NCI-H1092 treated with DMSO at 0.1 percent for 48 hours (cell line): ENCODE results near the gene NID1.
"Not testable (repeated sequence)": the region's sequence is repeated elsewhere in the genome, so short reads cannot be mapped to it uniquely, and the experiment has no call there.

Experiments used
- DNase-seq: peaks from one replicate; lab custom pipeline; 2025; lab: John Stamatoyannopoulos, UW

The NID1 gene

DNA sequence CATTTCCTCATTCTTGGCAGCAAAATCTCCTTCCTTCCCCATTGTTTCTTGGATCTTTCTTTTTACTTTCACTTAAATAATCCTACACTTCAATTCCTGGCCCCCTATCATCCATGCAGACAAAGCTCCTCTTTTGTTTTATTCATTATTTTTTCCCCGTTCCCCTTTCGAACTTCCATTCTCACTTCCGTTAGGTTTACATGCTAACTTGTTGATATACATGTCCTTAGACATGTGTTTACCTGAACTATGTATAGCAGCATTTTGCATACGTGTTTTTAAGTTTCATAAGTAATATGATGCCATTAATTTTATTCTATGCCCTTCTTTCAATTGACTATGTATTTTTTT is 131.1 kb downstream of the NID1 start:
- DNase-seq = no peak

DNA sequence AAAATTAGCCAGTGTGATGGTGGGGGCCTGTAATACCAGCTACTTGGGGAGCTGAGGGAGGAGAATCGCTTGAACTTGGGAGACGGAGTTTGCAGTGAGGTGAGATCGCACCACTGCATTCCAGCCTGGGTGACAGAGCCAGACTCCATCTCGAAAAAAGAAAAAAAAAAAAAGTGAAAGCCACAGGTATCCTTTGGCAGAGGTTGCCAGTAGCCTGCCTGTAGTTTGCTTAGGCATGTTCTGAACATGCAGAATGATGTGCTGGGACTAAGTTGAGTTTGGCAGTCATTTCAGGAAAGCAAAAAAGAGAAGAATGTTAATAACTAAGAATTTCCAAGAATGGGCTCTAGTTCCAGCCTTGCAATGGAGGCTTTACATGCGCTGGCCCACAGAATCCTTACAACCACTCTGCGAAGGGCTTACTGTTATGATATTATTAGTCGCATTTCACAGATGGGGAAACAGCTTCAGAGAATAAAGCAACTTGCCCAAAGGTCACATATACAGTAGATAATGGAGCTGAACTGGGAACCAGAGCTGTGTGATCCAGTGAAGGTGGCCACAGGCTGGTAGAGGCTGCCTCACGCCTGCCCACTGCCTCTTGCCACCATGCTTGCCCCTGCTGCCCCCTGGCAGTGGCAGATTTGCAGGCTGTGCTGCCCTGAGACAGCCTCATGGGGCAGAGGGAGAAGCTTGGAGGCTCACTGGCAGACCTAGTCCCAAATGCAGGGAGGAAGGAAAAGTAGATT is 131.7 kb downstream of the NID1 start:
- DNase-seq = no peak

DNA sequence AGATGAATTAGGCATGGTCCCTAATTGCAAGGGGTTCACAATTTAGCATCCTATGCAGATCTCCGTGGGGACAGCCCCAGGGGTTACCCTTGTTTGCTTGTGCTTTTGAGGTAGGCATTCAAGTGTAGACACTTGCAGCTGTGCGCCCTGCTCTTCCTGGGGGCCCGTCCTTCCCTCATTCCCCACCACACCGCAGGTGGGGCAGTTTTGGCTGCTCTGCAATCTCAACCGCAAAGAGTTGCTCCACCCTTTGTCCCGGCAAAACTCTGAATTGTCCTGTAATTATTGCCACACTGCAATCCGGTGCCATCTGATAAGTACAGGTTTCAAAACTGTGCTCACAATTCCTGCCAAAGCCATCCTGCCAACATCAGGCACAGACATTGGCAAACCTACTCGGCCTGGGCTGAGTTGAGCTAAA is 132.8 kb downstream of the NID1 start:
- DNase-seq = no peak

DNA sequence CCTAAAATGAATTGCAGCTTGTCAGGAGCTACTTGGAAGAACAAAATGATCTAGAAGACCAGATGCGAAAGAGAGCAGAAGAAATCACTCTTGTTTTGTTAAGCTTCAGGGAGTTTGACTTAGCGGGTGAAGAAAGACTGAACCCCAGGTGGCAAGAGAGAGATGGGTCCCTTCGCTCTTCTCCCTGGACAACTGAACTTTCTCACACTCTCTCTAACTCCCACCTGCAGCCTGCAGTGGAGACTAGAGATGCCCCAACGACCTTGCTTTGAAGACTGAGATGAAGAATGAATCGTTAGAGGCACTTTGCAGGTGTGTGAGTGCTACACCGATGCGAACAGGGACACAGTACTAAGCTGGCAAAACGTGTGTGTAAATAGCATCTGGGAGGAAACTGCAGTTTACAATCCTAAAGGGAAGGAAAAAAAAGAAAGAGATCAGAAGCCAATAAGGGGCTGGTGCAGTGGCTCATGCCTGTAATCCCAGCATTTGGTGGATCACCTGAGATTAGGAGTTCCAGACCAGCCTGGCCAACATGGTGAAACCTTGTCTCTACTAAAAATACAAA is 133.6 kb downstream of the NID1 start:
- DNase-seq = no peak

DNA sequence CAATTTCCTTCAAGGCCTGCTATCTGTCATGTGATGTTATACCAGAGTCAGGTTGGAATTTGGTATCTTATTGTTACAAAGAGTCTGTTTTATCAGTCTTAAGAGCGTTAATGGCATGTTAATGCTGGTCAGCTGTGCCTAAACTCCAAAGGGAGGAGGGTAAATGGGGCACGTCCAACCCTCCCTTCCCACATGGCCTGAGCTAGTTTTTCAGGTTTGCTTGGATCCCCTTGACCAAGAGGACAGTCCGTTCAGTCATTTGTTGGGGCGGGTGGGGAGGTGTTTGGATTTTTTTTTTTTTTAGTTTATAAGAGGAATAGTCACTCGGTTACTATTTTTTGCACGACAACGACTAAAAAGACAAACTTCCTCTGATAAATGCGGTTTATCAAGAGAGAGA is 134.3 kb downstream of the NID1 start:
- no peak for DNase-seq

DNA sequence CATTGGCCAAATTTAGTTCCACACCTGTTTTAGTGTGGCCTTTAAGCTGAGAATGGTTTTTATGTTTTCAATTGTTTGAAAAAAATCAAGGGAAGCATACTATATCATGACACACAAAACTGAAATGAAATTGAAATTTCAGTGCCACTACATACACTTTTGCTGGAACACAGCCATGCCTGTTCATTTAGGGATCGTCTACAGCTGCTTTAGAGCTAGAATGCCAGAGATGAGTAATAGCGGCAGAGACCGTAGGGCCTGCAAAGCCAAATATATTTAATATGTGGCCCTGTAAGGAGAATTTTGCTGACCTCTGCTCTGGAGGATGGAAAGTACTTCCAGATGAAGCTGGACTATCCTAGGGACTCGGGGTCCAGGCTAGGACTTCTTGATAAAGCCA is 135.7 kb downstream of the NID1 start:
- DNase-seq = no peak

DNA sequence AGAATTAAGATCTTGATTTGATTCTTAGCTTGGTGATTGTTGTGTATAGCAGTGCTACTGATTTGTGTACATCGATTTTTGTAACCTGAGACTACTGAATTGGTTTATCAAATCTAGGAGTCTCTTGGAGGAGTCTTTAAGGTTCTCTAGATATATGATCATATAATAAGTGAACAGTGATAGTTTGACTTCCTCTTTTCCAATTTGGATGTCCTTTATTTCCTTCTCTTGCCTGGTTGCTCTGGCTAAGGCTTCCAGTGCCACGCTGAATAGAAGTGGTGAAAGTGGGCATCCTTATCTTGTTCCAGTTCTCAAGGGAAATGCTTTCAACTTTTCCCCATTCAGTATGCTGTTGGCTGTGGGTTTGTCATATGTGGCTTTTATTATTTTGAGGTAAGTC is 136.7 kb downstream of the NID1 start:
- DNase-seq = no peak

DNA sequence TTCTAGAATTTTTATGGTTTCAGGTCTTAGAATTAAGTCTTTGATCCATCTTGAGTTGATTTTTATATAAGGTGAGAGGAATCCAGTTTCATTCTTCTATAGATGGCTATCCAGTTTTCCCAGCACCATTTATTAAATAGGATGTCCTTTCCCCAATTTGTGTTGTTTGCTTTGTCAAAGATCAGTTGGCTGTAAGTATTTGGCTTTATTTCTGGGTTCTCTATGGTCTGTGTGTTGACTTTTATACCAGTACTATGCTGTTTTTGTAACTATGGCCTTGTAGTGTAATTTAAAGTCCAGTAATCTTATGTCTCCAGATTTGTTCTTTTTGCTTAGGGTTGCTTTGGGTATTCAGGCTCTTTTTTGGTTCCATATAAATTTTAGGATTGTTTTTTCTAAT is 137.3 kb downstream of the NID1 start:
- not testable (repeated sequence) for DNase-seq
